Psoas muscle (tissue), 8 donors: ENCODE measurements around the gene ATMIN. TPM values are rescaled to one million over a fixed set of nuclear protein-coding genes. Genes with fewer than 3 reads are reported as not detected.

Experiments
- ATAC-seq, 4 donors: fragments of 200-7000 bp; cut with Tn5 transposase; one replicate each; pipeline ENCODE4 v1.9.1; 2020; ENCODE audit warnings: moderate library complexity in 3 of 4, mild to moderate bottlenecking in 2 of 4
- DNase-seq, 2 donors: peaks; one replicate each; pipeline ENCODE4 v3.0.0-alpha.2; 2020
- H3K27ac ChIP-seq: fragments of 200-600 bp; one replicate; pipeline ENCODE4 v1.8.0; 2022
- H3K27me3 ChIP-seq, 3 donors: fragments of 200-600 bp in 1 of 3; one replicate each; pipeline versions ENCODE4 v1.6.1 to v1.8.0; 2013 to 2022; ENCODE audit warnings: low read length in 2 of 3, mild to moderate bottlenecking in 2 of 3, moderate library complexity in 1 of 3; ENCODE audit not compliant: insufficient read depth in 3 of 3
- H3K36me3 ChIP-seq, 2 donors: fragments of 200-600 bp in 1 of 2; one replicate each; pipeline versions ENCODE4 v1.6.1 to v1.8.0; 2013 to 2022; ENCODE audit warnings: low read depth in 1 of 2, mild to moderate bottlenecking in 1 of 2, moderate library complexity in 1 of 2; ENCODE audit not compliant: insufficient read depth in 1 of 2
- H3K4me1 ChIP-seq: fragments of 200-600 bp; one replicate; pipeline ENCODE4 v1.8.0; 2022
- H3K4me3 ChIP-seq: fragments of 200-600 bp; one replicate; pipeline ENCODE4 v1.8.0; 2022; ENCODE audit warnings: mild to moderate bottlenecking
- H3K9me3 ChIP-seq: fragments of 200-600 bp; one replicate; pipeline ENCODE4 v1.8.0; 2022
- CTCF ChIP-seq: fragments of 200-600 bp; IDR thresholded peaks from one replicate; pipeline ENCODE4 v1.8.0; 2022; ENCODE audit warnings: antibody characterized with exemption
- WGBS, 3 donors: extraction: QIAGEN DNeasy Blood & Tissue Kit; methylation state at CpG; one replicate each; pipeline versions ENCODE4 v1.1.6 to v1.1.7; 2013; 5-methylcytosine and 5-hydroxymethylcytosine counted together
- intact Hi-C, 2 donors: fragments of 100-400 bp; cut with DNase I; formaldehyde crosslinking; loops; one replicate each; pipeline versions ENCODE4 v1.11.0 to v1.14.2; 2022
- polyA plus RNA-seq, 3 donors: library from polyadenylated mRNA; stranded (reverse); fragments of 200-250 nt; gene quantifications; one replicate each; pipeline ENCODE4 v1.2.3, GENCODE V29; 2013
- total RNA-seq, 4 donors: library from RNA; stranded (reverse); fragmentation: NEBNext Ultra II Directional in 2 of 4; extraction: Animal tissue kit (Norgen Biotek cat#: 25700) in 2 of 4; gene quantifications; one replicate each; pipeline versions ENCODE4 v1.2.1 to v1.2.4, GENCODE V29; 2021 to 2023
- donor health status: healthy with polysubstance abuse.
- donor health status: DM: no; HTN: no; CAD: no; lungs with moderate emphysema.
- donor health status: Bipolar disorder and iron deficiency.
- donor health status: healthy.
- donor health status: DM: yes; HTN: yes; CAD: no.
- donor health status: DM: no; HTN: no; CAD: no.
- donor health status: DM: no; HTN: no; CAD: no.
- donor health status: DM: yes; HTN: yes; CAD: no.

The ATMIN gene
- total and polyA plus RNA-seq, 7 donors = 20.0 to 43.2 (median 28.8) TPM

GRCh38 chr16:81006813-81007695 lies 28.6 kb upstream of the ATMIN start, which contains the start of the genes CENPN and CMC2:
Gene CENPN, plus strand, starts transcription at chr16:81007214. Its CDS starts 4,726 bp downstream, at chr16:81011940.
Gene CMC2, minus strand, starts transcription at chr16:81006885. Its CDS starts 9,491 bp downstream, at chr16:80997394.
- H3K36me3 ChIP-seq = no peaks in the 10 kb centered on the region
- intact Hi-C loops = loop anchor here in 1 of 2 donors (2.0 to 10.0 kb wide), 2 partner anchors 70 to 728 kb away; partner anchors contain the start of gene C16orf46
- ATAC-seq (peak; percentile 93 to 94 (median 93)), DNase-seq (peak; percentile 99)
- no peaks in the 10 kb centered on the region for H3K27me3 ChIP-seq
- peak within 1 kb of the TSS; percentile 99 for H3K27ac ChIP-seq
- no peak for TF ChIP-seq CTCF
- H3K4me1 ChIP-seq = peaks cover 23% of the 10 kb centered on the region
- H3K9me3 ChIP-seq = no peaks in the 10 kb centered on the region
- 0 to 1% (median 0%) methylated on average over 64 to 75 of the region's 75 CpGs for WGBS, 3 donors
- peak within 1 kb of the TSS; percentile 89 for H3K4me3 ChIP-seq

- DNase-seq (no peak), ATAC-seq (no peak)
- intact Hi-C loops = loop anchor here in 1 of 2 donors (10.0 kb wide), 1 partner anchor 726 kb away; no protein-coding TSS in a partner anchor
- Histone ChIP-seq H3K27me3 (no peaks in the 10 kb centered on the region), H3K27ac (no peak overlapping the region), H3K4me3 (no peak overlapping the region), H3K4me1 (peaks cover 21% of the 10 kb centered on the region), H3K36me3 (peaks cover 0 to 13% of the 10 kb centered on the region in 2 donors), H3K9me3 (no peaks in the 10 kb centered on the region)
- WGBS, 3 donors = 93 to 96% (median 95%) methylated on average over 12 of the region's 12 CpGs
- no peak for TF ChIP-seq CTCF
These were observed 27.2 kb upstream of the ATMIN start for GRCh38 chr16:81008505-81008789.

- no peak for DNase-seq
- Histone ChIP-seq H3K27me3 (no peaks in the 10 kb centered on the region), H3K4me3 (no peak overlapping the region), H3K9me3 (no peaks in the 10 kb centered on the region), H3K27ac (no peak overlapping the region), H3K36me3 (peaks cover 0 to 57% of the 10 kb centered on the region in 2 donors), H3K4me1 (no peaks in the 10 kb centered on the region)
- TF ChIP-seq CTCF = no peak
- 93 to 96% (median 94%) methylated on average over 3 of the region's 3 CpGs for WGBS, 3 donors
- intact Hi-C loops = no loop called here
- no peak for ATAC-seq
These were observed 22.7 kb upstream of the ATMIN start for GRCh38 chr16:81012974-81013373.

GRCh38 chr16:81014672-81015071 lies 21.0 kb upstream of the ATMIN start:
- Histone ChIP-seq H3K36me3 (peaks cover 0 to 72% of the 10 kb centered on the region in 2 donors), H3K4me1 (no peaks in the 10 kb centered on the region), H3K4me3 (no peak overlapping the region), H3K27me3 (no peaks in the 10 kb centered on the region), H3K27ac (no peak overlapping the region), H3K9me3 (no peaks in the 10 kb centered on the region)
- intact Hi-C loops = no loop called here
- ATAC-seq (no peak), DNase-seq (no peak)
- WGBS, 3 donors = 92 to 96% (median 96%) methylated on average over 2 of the region's 2 CpGs
- no peak for TF ChIP-seq CTCF
